ENCODE results near the gene EXOC3L4.
A peak's percentile ranks its signal among the peaks of the same experiment; 100 is the strongest.

The EXOC3L4 gene

DNA sequence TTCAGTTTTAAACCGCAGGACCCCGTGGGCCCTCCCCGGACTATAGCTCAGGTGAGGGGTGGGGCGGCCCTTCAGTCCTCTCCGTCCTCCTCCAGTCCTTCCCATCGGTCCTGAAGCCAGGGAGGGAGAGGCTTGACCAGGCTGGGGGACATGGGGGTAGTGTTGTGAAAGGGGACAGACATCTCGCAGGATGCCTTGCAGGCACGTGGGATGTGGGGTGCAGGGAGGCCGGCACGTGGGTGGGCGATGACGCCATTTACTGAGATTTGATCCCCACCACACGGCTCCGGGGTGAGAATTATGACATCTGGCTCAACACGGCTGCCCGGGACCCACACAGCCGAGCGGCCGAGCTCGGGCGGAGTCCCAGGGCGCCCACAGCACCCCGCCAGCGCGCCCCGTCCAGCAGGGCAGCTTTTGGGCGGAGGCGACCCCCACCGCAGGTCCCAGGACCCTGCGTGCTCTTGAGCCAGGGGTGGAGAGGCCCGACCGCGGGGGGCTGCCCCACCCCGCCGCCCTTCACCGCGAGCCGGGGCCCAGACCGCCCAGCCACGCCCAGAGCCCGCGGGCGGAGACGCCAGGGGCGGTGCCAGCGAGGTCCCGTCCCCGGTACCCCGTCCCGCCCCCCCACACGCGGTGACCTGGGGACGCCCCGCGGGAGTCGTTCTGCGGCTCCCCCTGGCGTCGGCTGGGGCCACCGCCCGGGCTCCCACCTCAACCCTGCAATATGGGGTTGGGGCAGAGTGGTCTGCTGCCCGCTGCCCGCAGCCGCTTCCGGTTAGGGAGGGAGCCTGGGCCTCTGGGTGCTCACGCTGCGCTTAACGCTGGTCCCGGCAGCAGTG is 3.3 kb upstream of the EXOC3L4 start:
- no peak for DNase-seq (ENCODE audit: low spot score)

DNA sequence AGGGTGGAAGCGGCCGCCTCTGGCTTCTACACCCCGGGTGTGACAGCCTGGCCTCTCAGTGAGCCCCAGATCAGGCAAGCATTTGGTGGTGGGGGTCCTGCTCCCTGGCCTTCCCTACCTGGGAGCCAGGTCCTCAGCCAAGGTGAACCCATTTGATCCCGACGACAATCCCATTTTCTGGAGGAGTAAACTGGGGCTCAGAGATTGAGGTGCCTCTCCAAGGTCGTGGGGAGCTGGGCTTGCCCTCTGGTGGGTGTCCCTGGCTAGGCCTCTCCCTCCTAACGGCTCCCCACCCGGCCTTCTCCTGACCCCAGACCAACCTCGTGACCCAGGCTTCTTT is 2.7 kb upstream of the EXOC3L4 start:
- no peak for DNase-seq (ENCODE audit: low spot score)

- DNase-seq (ENCODE audit: low spot score): no peak
These were observed 594 bp upstream of the EXOC3L4 start for GRCh38 chr14:103093856-103094405.

DNA sequence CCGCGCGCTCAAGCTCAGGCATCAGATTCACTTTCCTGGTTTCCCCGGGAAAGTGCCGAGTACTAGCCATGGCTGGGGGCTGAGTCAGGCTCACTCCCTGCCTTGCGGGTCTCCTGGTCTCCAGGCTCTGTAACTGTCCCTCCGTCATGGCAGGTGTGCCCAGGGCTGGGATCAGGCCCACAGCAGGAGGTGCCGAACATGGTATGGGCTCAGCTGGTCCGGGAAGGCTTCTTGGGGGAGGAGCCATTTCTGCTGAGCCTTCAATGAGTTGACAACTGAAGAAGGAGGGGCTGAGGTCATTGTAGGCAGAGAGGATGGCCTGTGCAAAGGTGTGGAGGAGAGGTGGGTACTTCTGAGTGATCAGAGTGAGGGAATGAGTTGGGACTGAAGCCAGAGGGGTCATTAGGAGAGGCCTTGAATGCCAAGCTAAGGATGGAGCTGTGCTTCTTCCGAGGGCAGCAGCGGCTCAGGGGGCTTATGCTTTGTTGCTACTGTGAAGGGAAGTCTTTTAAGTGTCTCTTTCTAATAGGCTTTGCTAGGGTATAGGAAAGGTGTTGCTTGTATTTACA is 769 bp downstream of the EXOC3L4 start:
- no peak for DNase-seq (ENCODE audit: low spot score)

GRCh38 chr14:103096387-103096786 is 1.9 kb downstream of the EXOC3L4 start:
- DNase-seq (ENCODE audit: low spot score): no peak

GRCh38 chr14:103097244-103097993 is 2.9 kb downstream of the EXOC3L4 start:
- DNase-seq (ENCODE audit: low spot score): no peak

GRCh38 chr14:103097994-103098957 is 3.8 kb downstream of the EXOC3L4 start:
- no peak for DNase-seq (ENCODE audit: low spot score)

DNA sequence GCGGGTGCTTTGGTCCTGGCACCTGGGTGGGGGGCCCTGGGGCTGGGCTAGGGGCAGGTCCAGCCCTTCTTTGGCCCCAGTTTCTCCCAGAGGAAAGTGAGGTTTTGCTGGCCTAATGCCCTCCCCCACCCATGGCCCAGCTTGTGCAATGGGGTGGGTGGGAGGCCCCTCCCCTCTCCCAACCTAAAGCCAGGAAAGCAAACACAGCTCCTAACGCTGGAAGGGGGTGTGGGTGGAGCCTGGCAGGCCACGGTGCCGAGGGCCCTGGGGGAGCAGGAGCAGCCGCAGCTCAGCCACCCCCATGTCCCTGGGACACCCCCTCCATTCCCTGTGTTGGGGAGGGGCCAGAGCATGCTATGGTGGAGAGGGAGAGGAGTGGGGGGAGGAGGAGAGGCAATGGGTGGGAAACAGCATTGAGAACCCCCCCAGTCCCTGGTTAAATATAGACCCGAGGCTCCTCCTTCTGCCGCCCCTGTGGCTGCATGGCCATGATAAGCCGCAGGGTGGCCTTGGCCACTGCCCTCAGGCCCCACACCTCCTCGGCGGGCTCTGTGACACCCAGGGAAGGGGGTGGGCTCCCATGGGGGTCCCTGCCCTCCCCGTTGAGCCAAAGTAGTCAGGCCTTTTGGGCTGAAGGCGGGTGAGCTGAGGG is 4.7 kb downstream of the EXOC3L4 start:
- no peak for DNase-seq (ENCODE audit: low spot score)

DNA sequence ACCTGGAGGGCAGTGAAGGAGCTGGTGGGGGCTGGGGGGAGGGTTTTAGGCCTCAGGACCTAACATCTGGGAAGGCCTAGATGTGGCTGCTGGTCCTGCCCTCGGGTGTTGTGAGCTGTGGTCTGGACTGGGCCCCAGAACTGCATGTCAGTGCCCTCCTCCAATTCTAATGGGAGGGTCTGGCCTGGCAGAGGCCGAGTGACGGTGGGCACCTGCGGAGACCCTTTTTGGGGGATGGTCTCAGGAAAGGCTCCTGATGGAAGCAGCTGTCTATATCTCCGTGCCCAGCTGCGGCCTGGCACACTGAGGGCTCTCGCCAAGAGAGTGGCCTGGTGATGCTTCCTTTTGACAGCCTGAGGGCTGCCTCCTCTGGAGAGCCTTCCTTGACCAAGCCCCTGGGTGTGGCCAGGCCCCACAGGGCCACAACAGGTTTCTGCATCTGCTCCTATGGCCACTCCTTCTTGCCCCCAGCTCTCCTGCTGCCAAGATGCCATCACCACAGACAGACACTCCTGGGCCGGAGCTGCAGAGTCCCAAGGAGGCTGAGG is 5.3 kb downstream of the EXOC3L4 start:
- no peak for DNase-seq (ENCODE audit: low spot score)

GRCh38 chr14:103100281-103101121 is 6.0 kb downstream of the EXOC3L4 start:
- DNase-seq (ENCODE audit: low spot score): no peak

GRCh38 chr14:103101257-103101962 is 6.9 kb downstream of the EXOC3L4 start:
- no peak for DNase-seq (ENCODE audit: low spot score)

DNA sequence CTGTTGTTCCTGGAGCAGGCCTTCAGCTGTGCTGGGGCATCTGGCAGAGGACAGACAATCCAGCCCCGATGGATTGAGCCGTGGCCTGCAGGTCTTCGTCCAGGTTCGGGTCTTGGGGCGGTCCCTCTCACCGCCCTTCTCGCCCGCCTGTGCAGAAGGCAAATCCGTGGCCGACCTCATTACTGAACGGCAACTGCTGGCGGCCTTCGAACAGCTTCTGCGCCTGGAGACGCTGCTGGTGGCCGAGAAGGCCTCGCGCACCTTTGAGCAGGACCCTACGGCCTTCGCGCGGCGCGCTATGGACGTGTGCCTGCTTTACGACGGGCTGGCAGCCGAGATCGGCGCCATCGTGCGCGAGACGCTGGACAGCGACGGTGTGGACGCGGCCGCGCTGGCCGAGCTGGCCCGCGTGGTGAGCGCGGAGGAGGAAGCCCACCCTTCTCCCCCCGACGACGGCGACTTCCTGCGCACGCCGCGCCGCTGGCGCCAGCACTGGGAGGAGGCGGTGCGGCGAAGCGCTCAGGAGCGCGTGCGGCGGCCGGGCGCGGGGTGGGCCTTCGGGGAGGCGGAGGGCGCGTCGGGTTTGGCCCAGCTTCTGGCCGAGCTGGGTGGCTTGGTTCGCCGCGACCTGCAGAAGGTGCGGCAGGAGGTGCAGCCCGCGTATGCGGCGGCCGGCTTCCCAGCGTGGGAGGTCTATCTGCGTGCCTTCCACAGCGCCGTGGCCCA is 7.6 kb downstream of the EXOC3L4 start:
- DNase-seq (ENCODE audit: low spot score): no peak

GRCh38 chr14:103102689-103103260 is 8.2 kb downstream of the EXOC3L4 start:
- DNase-seq (ENCODE audit: low spot score): no peak

- no peak for DNase-seq (ENCODE audit: low spot score)
These were observed 9.2 kb downstream of the EXOC3L4 start for GRCh38 chr14:103103461-103104388.

DNA sequence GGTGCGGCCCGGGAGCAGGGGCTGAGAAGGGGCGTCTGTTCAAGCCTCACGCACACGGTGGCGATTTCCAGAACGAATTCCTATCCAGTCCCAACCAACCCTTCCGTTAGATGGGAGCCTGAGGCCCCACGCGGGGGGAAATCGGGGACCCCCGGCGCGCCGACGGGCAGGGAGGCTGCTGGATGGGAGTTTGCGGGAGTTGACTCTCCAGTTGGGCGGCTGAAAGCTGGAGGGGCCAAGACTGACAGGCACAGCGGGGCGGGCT is 9.8 kb downstream of the EXOC3L4 start:
- no peak for DNase-seq (ENCODE audit: low spot score)

- peak; percentile 46 for DNase-seq (ENCODE audit: low spot score)
These were observed 10.3 kb downstream of the EXOC3L4 start for GRCh38 chr14:103104654-103105452.
